GM19467 (cell line): ENCODE data around the gene GFM1.

ENCODE experiments used
- ATAC-seq: cut with Tn5 transposase; IDR thresholded peaks from one replicate; pipeline ENCODE4 v1.9.1; 2021; ENCODE audit warnings: mild to moderate bottlenecking, moderate library complexity; ENCODE audit not compliant: unreplicated experiment

GFM1 gene

GRCh38 chr3:158644345-158644908 lies at the start of gene GFM1:
Gene GFM1, plus strand, starts transcription at chr3:158644527. Its CDS starts 108 bp downstream, at chr3:158644635.
- ATAC-seq = peak; percentile 99

DNA sequence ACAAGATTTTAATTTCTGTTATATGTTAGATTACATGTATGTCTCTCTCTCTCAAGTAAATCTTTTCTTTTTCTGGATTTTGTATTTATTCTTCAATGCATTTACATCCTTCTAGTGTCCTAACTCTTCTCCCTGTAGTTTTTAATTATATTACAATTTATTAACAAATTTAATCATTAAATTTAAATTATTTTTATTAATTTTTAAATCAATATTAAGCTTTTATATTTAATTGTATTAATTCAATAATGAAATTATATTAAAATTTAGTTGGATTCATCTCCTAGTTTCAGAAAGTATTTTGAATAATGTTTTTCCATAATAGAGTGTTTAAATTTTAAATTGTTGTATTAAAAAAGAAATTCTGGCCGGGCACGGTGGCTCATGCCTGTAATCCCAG lies 43.5 kb upstream of the GFM1 start:
- no peak for ATAC-seq

GRCh38 chr3:158602227-158602626 lies 42.1 kb upstream of the GFM1 start:
- ATAC-seq = no peak

GRCh38 chr3:158617982-158618875 lies 26.1 kb upstream of the GFM1 start:
- no peak for ATAC-seq

DNA sequence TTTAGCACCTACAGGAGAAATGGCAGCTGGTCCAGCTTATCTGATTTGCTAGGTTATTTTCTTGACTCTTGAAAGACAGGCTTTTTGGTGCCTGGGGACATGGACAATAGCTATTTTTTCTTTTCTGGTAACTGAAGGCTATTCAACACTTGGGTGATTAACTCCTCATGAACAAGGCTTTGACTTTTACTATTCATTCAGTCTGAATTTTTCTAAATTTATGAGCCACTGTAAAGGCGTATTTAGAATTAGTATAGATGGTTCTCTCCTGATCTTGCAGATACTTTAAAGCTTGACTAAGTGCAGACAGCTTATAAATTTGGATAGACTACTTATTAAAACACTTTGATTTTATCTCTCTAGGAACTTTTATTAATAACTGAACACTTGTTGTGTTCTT lies 18.4 kb upstream of the GFM1 start:
- ATAC-seq = no peak

DNA sequence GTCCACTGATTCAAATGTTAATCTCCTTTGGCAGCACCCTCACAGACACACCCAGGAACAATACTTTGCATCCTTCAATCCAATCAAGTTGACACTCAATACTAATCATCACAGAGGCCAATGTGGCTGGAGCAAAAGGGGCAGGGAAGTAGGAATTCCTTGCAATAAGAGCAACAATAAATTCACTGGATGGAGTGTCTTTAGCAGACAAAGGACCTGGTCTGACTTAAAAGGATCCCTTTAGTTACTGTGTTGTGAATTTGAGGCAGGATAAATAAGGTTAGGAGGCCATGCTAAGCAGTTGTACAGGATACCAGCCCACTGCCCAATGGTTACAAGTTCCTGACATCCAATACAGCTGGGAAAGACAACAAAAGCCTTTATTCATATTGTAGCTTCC lies 12.3 kb upstream of the GFM1 start:
- ATAC-seq = no peak

GRCh38 chr3:158640646-158641045 lies 3.7 kb upstream of the GFM1 start:
- ATAC-seq = no peak

GRCh38 chr3:158642005-158642404 lies 2.3 kb upstream of the GFM1 start:
- ATAC-seq = no peak

DNA sequence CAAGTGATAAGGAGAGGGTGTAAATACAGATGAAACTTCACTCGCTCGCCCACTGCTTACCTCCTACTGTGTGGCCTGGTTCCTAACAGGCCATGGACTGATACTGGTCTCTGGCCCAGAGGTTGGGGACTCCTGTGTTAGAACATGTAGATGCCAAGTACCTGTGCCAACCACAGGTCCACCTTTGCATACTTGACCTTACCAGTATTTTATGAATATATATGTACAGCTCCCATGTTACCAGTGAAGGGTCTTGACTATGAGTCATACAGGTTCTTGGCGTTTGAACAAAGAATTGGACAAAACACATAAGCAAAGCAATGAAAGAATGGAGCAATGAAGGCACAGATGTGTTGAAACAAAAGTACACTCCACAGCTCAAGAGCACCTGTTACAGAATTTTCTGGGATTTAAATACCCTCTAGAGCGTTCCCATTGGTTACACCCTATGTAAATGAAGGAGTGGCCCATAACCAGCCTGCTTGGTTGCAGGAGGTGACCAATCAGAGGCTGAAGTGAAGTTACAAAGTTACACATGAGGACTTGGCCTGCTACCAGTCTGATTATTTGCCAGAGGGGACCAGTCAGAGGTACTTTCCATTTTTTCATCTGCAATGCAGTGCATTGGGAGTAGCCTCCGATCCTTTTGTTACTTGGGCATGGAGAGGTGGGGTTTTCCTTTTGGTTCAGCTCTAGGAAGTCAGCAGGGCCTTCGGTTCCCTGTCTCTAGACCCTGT lies 1.7 kb upstream of the GFM1 start:
- ATAC-seq = no peak

GRCh38 chr3:158649791-158650190 lies 5.5 kb downstream of the GFM1 start:
- ATAC-seq = no peak

DNA sequence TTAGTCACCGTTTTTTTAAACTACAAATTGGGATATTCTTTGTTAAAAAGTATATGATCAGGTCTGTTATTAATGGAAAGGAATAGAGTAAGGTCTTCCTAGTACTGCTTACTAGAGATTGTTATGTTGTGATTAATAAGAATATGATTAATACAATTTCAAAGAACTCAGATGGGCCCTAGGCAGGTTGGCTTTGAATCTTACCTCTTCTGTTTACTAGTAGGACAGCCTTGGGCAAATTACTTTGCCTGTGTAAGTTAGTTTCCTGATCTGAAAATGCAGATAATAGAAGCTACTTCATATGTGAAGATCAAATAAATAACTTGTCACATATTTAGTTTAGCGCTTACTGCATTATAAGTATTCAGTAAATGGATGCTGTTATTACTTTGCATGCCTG lies 6.9 kb downstream of the GFM1 start:
- ATAC-seq = no peak

DNA sequence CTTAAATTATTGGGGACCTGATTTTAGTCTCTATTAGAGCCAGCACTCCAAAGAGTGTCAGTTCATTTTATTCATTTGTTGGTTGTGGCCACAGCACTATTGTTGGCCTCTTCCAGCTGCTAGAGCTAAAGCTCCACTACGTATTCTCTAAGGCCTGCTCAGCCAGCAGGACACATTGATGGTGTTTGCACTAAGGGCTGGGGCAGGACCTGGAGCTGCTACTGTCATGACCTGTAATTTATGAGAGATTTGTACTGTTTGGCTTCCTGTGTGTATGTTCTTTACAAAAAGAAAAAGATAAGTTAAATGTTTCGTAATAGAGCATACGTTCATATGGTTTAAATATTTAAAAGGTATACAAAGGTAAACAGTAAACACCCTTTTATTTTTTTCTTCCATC lies 8.1 kb downstream of the GFM1 start:
- no peak for ATAC-seq

- no peak for ATAC-seq
Observed at GRCh38 chr3:158658889-158659288, 14.6 kb downstream of the GFM1 start.

GRCh38 chr3:158659454-158660237 lies 15.3 kb downstream of the GFM1 start:
- peak; percentile 85 for ATAC-seq

DNA sequence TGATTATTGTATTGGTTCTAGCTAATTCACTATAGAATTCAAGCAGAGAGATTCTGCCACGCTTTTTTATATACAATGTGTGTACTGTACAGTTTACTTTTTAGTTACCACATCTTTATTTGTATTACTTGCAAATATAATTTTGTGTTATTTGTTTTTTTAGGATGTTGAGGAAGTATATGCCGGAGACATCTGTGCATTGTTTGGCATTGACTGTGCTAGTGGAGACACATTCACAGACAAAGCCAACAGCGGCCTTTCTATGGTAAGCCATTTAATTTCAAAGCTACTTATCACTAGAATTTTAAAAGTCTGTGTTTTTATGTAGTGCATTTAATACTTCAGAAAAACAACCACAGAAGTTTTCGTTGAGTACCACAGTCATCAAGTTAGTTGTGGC lies 16.4 kb downstream of the GFM1 start:
- ATAC-seq = no peak

DNA sequence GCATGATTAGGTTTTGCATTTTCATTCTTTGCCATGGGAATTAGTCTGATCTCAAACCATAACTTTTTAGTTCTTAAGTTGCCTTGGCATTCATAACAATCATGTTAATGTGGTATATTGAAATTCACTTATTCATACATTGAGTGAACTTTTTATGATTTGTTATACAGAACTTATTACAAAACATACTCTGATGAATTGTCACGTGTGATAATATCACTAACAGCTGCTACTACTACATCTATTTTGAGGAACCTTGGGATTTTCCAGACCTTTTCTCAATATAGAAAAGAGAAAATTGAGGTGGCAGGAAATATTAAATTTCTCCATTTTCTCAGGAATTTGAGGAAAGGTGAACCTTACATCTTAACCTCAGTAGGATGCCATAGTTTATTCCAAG lies 18.9 kb downstream of the GFM1 start:
- ATAC-seq = no peak

DNA sequence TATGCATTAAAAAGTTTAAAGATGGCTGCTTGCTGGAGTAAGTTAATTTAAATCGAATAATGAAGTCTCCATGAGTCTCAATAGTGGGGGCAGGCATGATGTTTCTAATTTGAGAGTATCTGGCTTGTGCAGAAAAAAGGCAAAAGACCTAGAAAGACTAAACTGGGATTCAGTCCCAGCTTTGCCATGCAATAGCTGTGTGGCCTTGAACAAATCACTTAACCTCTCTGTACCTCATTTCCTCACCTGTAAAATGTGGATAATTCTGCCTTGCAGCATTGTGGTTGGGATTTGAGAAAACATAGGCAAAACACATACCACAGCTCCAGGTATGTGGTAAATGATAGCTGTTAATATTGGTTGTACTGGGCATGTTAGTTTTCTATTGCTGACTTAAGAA lies 19.5 kb downstream of the GFM1 start:
- no peak for ATAC-seq

DNA sequence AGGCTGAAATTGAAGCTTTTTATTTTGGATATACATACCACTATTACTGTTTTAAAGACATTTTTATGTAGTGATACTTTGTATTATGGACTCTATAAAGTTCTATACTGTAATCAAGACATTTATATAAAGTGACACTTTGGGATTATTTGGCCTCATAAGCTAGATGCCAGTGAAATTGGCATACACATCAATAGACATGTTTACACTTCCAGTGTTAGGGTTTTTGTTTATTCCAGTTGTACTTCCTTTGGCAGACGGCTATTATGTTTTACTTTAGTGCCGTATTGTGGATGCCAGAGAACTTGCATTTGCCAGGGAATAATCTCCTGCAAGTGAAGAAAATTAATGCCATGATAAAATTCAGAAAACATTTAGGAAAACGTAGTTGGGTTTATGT lies 22.1 kb downstream of the GFM1 start:
- ATAC-seq = no peak

- no peak for ATAC-seq
Observed at GRCh38 chr3:158668506-158668905, 24.2 kb downstream of the GFM1 start.

DNA sequence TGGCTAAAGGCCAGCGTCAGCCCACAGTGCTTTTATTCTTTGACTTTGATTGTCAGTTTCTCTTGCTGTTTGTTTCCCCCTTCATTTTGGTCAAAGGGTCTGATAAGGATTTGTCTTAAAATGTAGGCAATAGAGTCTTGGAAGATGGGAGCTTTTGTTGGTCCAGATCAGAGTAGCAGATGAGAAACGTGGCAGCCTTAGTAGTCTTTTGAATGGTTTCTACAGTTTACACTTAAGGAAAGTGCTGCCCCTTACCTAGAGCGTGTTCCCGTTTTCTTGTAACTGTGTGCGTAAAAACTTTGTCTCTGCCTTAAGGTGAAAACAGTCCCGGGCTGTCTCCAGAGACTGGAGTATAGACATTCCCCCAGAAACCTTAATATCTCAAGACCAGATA lies 27.5 kb downstream of the GFM1 start:
- ATAC-seq = no peak
